ENCODE data around the gene KRTAP9-9.

DNA sequence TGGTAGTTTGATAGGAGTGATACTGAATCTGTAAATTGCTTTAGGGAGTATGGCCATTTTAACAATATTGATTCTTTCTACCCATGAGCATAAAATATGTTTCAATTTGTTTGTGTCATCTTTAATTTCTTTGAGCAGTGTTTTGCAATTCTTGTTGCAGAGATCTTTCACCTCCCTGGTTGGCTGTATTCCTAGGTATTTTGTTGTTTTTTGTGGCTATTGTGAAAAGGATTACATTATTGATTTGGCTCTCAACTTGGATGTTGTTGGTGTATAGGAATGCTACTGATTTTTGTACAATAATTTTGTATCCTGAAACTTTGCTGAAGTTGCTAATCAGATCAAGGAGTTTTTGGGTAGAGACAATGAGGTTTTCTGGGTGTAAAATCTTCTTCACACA, 3.2 kb downstream of the KRTAP9-9 start:
- no peak for TF ChIP-seq POLR2A (IDR thresholded peaks at IDR 0.05)
- TF ChIP-seq, protein P1, sequence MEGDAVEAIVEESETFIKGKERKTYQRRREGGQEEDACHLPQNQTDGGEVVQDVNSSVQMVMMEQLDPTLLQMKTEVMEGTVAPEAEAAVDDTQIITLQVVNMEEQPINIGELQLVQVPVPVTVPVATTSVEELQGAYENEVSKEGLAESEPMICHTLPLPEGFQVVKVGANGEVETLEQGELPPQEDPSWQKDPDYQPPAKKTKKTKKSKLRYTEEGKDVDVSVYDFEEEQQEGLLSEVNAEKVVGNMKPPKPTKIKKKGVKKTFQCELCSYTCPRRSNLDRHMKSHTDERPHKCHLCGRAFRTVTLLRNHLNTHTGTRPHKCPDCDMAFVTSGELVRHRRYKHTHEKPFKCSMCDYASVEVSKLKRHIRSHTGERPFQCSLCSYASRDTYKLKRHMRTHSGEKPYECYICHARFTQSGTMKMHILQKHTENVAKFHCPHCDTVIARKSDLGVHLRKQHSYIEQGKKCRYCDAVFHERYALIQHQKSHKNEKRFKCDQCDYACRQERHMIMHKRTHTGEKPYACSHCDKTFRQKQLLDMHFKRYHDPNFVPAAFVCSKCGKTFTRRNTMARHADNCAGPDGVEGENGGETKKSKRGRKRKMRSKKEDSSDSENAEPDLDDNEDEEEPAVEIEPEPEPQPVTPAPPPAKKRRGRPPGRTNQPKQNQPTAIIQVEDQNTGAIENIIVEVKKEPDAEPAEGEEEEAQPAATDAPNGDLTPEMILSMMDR (IDR thresholded peaks at IDR 0.05) = no peak
